HEK293T (cell line): ENCODE data around the gene CST8.

Experiments
- CTCF ChIA-PET: fragments of 350-600 bp; formaldehyde crosslinking; extraction: SDS; loops from one replicate; lab custom pipeline; 2021; ENCODE audit warnings: antibody characterized with exemption, inconsistent platforms; lab: Yijun Ruan, JAX
- POLR2A ChIA-PET: fragments of 350-600 bp; formaldehyde crosslinking; extraction: SDS; loops from one replicate; lab custom pipeline; 2020; ENCODE audit warnings: antibody characterized with exemption, inconsistent platforms; lab: Yijun Ruan, JAX
- DNase-seq: peaks from one replicate; pipeline ENCODE4 v3.0.0; 2012; ENCODE audit warnings: mixed read lengths; ENCODE audit errors: extremely low spot score
- ARNT ChIP-seq: fragments of 450-650 bp; IDR thresholded peaks from 2 replicates; pipeline ENCODE4 v1.6.1; 2017; ENCODE audit warnings: mild to moderate bottlenecking
- BHLHE40 ChIP-seq: fragments of 450-650 bp; IDR thresholded peaks from 2 replicates; pipeline ENCODE4 v1.6.1; 2016; ENCODE audit warnings: mild to moderate bottlenecking, moderate library complexity, borderline replicate concordance
- CTBP1 ChIP-seq: fragments of 450-650 bp; IDR thresholded peaks from 2 replicates; pipeline ENCODE4 v1.6.1; 2016; ENCODE audit warnings: borderline replicate concordance
- ELF4 ChIP-seq: fragments of 450-650 bp; IDR thresholded peaks from 2 replicates; pipeline ENCODE4 v1.6.1; 2017; ENCODE audit warnings: antibody characterized with exemption
- FOXA1 ChIP-seq: fragments of 450-650 bp; IDR thresholded peaks from 2 replicates; pipeline ENCODE4 v1.6.1; 2016; ENCODE audit warnings: mild to moderate bottlenecking
- FOXK2 ChIP-seq: fragments of 450-650 bp; IDR thresholded peaks from 2 replicates; pipeline ENCODE4 v1.6.1; 2016; ENCODE audit warnings: mild to moderate bottlenecking
- FOXM1 ChIP-seq: fragments of 450-650 bp; IDR thresholded peaks from 2 replicates; pipeline ENCODE4 v1.6.1; 2017; ENCODE audit warnings: mild to moderate bottlenecking, borderline replicate concordance
- HDGF ChIP-seq: fragments of 450-650 bp; IDR thresholded peaks from 2 replicates; pipeline ENCODE4 v1.6.1; 2017; ENCODE audit warnings: antibody characterized with exemption, borderline replicate concordance
- L3MBTL2 ChIP-seq: fragments of 450-650 bp; conservative IDR thresholded peaks from 2 replicates; pipeline ENCODE4 v1.6.1; 2016; ENCODE audit warnings: mild to moderate bottlenecking
- LEF1 ChIP-seq: fragments of 450-650 bp; IDR thresholded peaks from 2 replicates; pipeline ENCODE4 v1.6.1; 2017; ENCODE audit warnings: mild to moderate bottlenecking, borderline replicate concordance
- NFRKB ChIP-seq: fragments of 450-650 bp; IDR thresholded peaks from 2 replicates; pipeline ENCODE4 v1.6.1; 2016; ENCODE audit warnings: mild to moderate bottlenecking, moderate library complexity
- PKNOX1 ChIP-seq: fragments of 450-650 bp; IDR thresholded peaks from 2 replicates; pipeline ENCODE4 v1.6.1; 2016
- SP1 ChIP-seq: fragments of 450-650 bp; IDR thresholded peaks from 2 replicates; pipeline ENCODE4 v1.6.1; 2017
- SUZ12 ChIP-seq: fragments of 450-650 bp; IDR thresholded peaks from 2 replicates; pipeline ENCODE4 v1.6.1; 2016; ENCODE audit warnings: mild to moderate bottlenecking
- TARDBP ChIP-seq: fragments of 450-650 bp; IDR thresholded peaks from 2 replicates; pipeline ENCODE4 v1.6.1; 2016
- ZNF384 ChIP-seq: fragments of 450-650 bp; IDR thresholded peaks from 2 replicates; pipeline ENCODE4 v1.6.1; 2016

The CST8 gene

GRCh38 chr20:23503649-23504048 is 12.7 kb downstream of the CST8 start:
- TF ChIP-seq FOXK2, result no peak
- TF ChIP-seq HDGF, result no peak
- TF ChIP-seq CTBP1, result no peak
- no peak for TF ChIP-seq FOXM1
- no peak for TF ChIP-seq TARDBP
- no peak for TF ChIP-seq SUZ12
- no peak for TF ChIP-seq NFRKB
- TF ChIP-seq SP1, result no peak
- no peak for TF ChIP-seq L3MBTL2
- TF ChIP-seq BHLHE40, result no peak
- TF ChIP-seq ARNT, result no peak
- no peak for TF ChIP-seq LEF1
- TF ChIP-seq PKNOX1, result no peak
- TF ChIP-seq FOXA1, result no peak
- no peak for TF ChIP-seq ELF4
- no peak for TF ChIP-seq ZNF384
- no peak for DNase-seq
- ChIA-PET POLR2A (no interaction called here), CTCF (no interaction called here)

GRCh38 chr20:23507346-23507745 is 16.4 kb downstream of the CST8 start:
- CTCF ChIA-PET, result no interaction called here
- POLR2A ChIA-PET, result no interaction called here
- no peak for TF ChIP-seq SUZ12
- TF ChIP-seq FOXM1, result no peak
- no peak for TF ChIP-seq LEF1
- TF ChIP-seq CTBP1, result no peak
- no peak for TF ChIP-seq TARDBP
- no peak for DNase-seq

- no peak for DNase-seq
- ChIA-PET POLR2A (no interaction called here), CTCF (no interaction called here)
- no peak for TF ChIP-seq BHLHE40
- TF ChIP-seq SP1, result no peak
- no peak for TF ChIP-seq FOXM1
- TF ChIP-seq LEF1, result no peak
- no peak for TF ChIP-seq TARDBP
Observed at GRCh38 chr20:23508449-23509229, 17.7 kb downstream of the CST8 start.

- no peak for TF ChIP-seq FOXK2
- no peak for TF ChIP-seq FOXM1
- TF ChIP-seq ZNF384, result no peak
- TF ChIP-seq TARDBP, result no peak
- no peak for TF ChIP-seq ARNT
- TF ChIP-seq L3MBTL2, result no peak
- TF ChIP-seq FOXA1, result no peak
- no peak for TF ChIP-seq SUZ12
- no peak for TF ChIP-seq NFRKB
- TF ChIP-seq PKNOX1, result no peak
- TF ChIP-seq HDGF, result no peak
- TF ChIP-seq SP1, result no peak
- TF ChIP-seq LEF1, result no peak
- no peak for TF ChIP-seq ELF4
- no peak for TF ChIP-seq CTBP1
- no peak for TF ChIP-seq BHLHE40
- ChIA-PET POLR2A (no interaction called here), CTCF (no interaction called here)
- DNase-seq, result no peak
Observed at GRCh38 chr20:23509247-23509913, 18.5 kb downstream of the CST8 start.

GRCh38 chr20:23510000-23510590 is 19.2 kb downstream of the CST8 start:
- TF ChIP-seq NFRKB, result no peak
- TF ChIP-seq HDGF, result no peak
- TF ChIP-seq FOXK2, result no peak
- TF ChIP-seq LEF1, result no peak
- no peak for TF ChIP-seq CTBP1
- no peak for TF ChIP-seq L3MBTL2
- TF ChIP-seq FOXM1, result no peak
- TF ChIP-seq SUZ12, result no peak
- no peak for TF ChIP-seq FOXA1
- no peak for TF ChIP-seq TARDBP
- TF ChIP-seq ELF4, result no peak
- TF ChIP-seq SP1, result no peak
- TF ChIP-seq PKNOX1, result no peak
- DNase-seq, result no peak
- ChIA-PET CTCF (no interaction called here), POLR2A (no interaction called here)

GRCh38 chr20:23513164-23513563 is 22.2 kb downstream of the CST8 start:
- no peak for TF ChIP-seq FOXA1
- TF ChIP-seq NFRKB, result no peak
- no peak for TF ChIP-seq TARDBP
- TF ChIP-seq BHLHE40, result no peak
- TF ChIP-seq ARNT, result no peak
- no peak for TF ChIP-seq ELF4
- no peak for TF ChIP-seq SUZ12
- DNase-seq, result no peak
- ChIA-PET POLR2A (no interaction called here), CTCF (no interaction called here)
